ENCODE data around the gene EHD2.
A peak's percentile ranks its signal among the peaks of the same experiment; 100 is the strongest.
"Not testable (repeated sequence)": the region's sequence is repeated elsewhere in the genome, so short reads cannot be mapped to it uniquely, and the experiment has no call there.

The EHD2 gene

GRCh38 chr19:47713046-47714021 lies at the start of gene EHD2:
EHD2 (plus strand) TSS chr19:47713422; CDS start chr19:47716613, 3,191 bp downstream.
- peak in 22 of 56 donors; percentile 1 to 69 (median 18) for DNase-seq

- DNase-seq: no peak
Measured at GRCh38 chr19:47663435-47663910, 49.7 kb upstream of the EHD2 start.

GRCh38 chr19:47663911-47664771 lies 49.1 kb upstream of the EHD2 start:
- DNase-seq: peak in 38 of 56 donors; percentile 7 to 76 (median 37)

- DNase-seq: not testable (repeated sequence)
Measured at GRCh38 chr19:47668556-47668955, 44.7 kb upstream of the EHD2 start.

- DNase-seq: no peak
Measured at GRCh38 chr19:47670736-47671135, 42.5 kb upstream of the EHD2 start.

GRCh38 chr19:47671499-47671898 lies 41.7 kb upstream of the EHD2 start:
- no peak for DNase-seq

- DNase-seq: no peak
Measured at GRCh38 chr19:47673426-47673825, 39.8 kb upstream of the EHD2 start.

- no peak for DNase-seq
Measured at GRCh38 chr19:47674548-47674947, 38.7 kb upstream of the EHD2 start.

GRCh38 chr19:47675271-47675670 lies 38.0 kb upstream of the EHD2 start:
- DNase-seq: no peak

- no peak for DNase-seq
Measured at GRCh38 chr19:47675859-47676258, 37.4 kb upstream of the EHD2 start.

- no peak for DNase-seq
Measured at GRCh38 chr19:47676811-47677210, 36.4 kb upstream of the EHD2 start.

- DNase-seq: no peak
Measured at GRCh38 chr19:47679251-47679900, 33.8 kb upstream of the EHD2 start.

GRCh38 chr19:47679922-47680857 lies 33.0 kb upstream of the EHD2 start:
- no peak for DNase-seq

GRCh38 chr19:47680858-47681332 lies 32.3 kb upstream of the EHD2 start:
- DNase-seq: no peak

GRCh38 chr19:47681388-47681787 lies 31.8 kb upstream of the EHD2 start:
- DNase-seq: no peak

- DNase-seq: no peak
Measured at GRCh38 chr19:47681936-47682335, 31.3 kb upstream of the EHD2 start.

- DNase-seq: no peak
Measured at GRCh38 chr19:47682939-47683338, 30.3 kb upstream of the EHD2 start.

- DNase-seq: no peak
Measured at GRCh38 chr19:47686679-47687450, 26.4 kb upstream of the EHD2 start.

GRCh38 chr19:47687906-47688305 lies 25.3 kb upstream of the EHD2 start:
- no peak for DNase-seq
